ENCODE measurements around the gene PRDM16. TPM values are rescaled to one million over a fixed set of nuclear protein-coding genes. Genes with fewer than 3 reads are reported as not detected.

Gene PRDM16
- polyA plus RNA-seq, 1 donor (not counting 4 experiments of a cell fraction or from before 2014, with no cell fraction given) = 0.05 TPM

- no peak for DNase-seq (ENCODE audit: low read depth, low spot score)
- no peaks in the 10 kb centered on the region for H3K27me3 ChIP-seq (ENCODE audit: control insufficient read depth, extremely low read depth, insufficient read depth, low read length)
- no peaks in the 10 kb centered on the region for H4K20me1 ChIP-seq (ENCODE audit: control insufficient read depth, extremely low read depth, insufficient read depth, low read length)
- FAIRE-seq = no peak
- dilution Hi-C loops (cut with MboI; ENCODE audit: extremely low pct_ligation_motif_present, low sequenced_read_pairs) = no loop called here
- no peak overlapping the region for H3K27ac ChIP-seq (ENCODE audit: control insufficient read depth, insufficient read depth, low read length)
- H3K9me3 ChIP-seq (ENCODE audit: control insufficient read depth, low read depth, low read length) = peaks cover 10% of the 10 kb centered on the region
- H3K4me1 ChIP-seq (ENCODE audit: control insufficient read depth, extremely low read depth, insufficient read depth, low read length) = no peaks in the 10 kb centered on the region
- no peak overlapping the region for H3K4me2 ChIP-seq (ENCODE audit: control insufficient read depth, extremely low read depth, insufficient read depth, low read depth, low read length)
- H2AFZ ChIP-seq (ENCODE audit: control insufficient read depth, low read length) = no peak overlapping the region
- TF ChIP-seq, protein P1, sequence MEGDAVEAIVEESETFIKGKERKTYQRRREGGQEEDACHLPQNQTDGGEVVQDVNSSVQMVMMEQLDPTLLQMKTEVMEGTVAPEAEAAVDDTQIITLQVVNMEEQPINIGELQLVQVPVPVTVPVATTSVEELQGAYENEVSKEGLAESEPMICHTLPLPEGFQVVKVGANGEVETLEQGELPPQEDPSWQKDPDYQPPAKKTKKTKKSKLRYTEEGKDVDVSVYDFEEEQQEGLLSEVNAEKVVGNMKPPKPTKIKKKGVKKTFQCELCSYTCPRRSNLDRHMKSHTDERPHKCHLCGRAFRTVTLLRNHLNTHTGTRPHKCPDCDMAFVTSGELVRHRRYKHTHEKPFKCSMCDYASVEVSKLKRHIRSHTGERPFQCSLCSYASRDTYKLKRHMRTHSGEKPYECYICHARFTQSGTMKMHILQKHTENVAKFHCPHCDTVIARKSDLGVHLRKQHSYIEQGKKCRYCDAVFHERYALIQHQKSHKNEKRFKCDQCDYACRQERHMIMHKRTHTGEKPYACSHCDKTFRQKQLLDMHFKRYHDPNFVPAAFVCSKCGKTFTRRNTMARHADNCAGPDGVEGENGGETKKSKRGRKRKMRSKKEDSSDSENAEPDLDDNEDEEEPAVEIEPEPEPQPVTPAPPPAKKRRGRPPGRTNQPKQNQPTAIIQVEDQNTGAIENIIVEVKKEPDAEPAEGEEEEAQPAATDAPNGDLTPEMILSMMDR (optimal IDR thresholded peaks at IDR 0.05 in 1 of 3, IDR thresholded peaks at IDR 0.05 in 1 of 3, conservative IDR thresholded peaks at IDR 0.05 in 1 of 3; ENCODE audit: extremely low read depth in 1 of 3, insufficient read depth in 2 of 3, low read length in 3 of 3) = no peak
- TF ChIP-seq EZH2 (IDR thresholded peaks at IDR 0.05; ENCODE audit: low read length) = no peak
- H3K36me3 ChIP-seq (ENCODE audit: control insufficient read depth in 2 of 2, extremely low read depth in 1 of 2, insufficient read depth in 2 of 2, low read length in 2 of 2) = no peaks in the 10 kb centered on the region
- no peak overlapping the region for H3K4me3 ChIP-seq (ENCODE audit: control insufficient read depth in 2 of 3, extremely low read depth in 1 of 3, insufficient read depth in 2 of 3, low read depth in 1 of 3, low read length in 3 of 3)
- H3K79me2 ChIP-seq (ENCODE audit: control insufficient read depth, insufficient read depth, low read length) = no peaks in the 10 kb centered on the region
- H3K9me1 ChIP-seq (ENCODE audit: control insufficient read depth, extremely low read depth, insufficient read depth, low read length) = no peaks in the 10 kb centered on the region
- H3K9ac ChIP-seq (ENCODE audit: control insufficient read depth, extremely low read depth, insufficient read depth, low read length) = no peak overlapping the region
Measured at GRCh38 chr1:3331564-3331963, 262.6 kb downstream of the PRDM16 start.

DNA sequence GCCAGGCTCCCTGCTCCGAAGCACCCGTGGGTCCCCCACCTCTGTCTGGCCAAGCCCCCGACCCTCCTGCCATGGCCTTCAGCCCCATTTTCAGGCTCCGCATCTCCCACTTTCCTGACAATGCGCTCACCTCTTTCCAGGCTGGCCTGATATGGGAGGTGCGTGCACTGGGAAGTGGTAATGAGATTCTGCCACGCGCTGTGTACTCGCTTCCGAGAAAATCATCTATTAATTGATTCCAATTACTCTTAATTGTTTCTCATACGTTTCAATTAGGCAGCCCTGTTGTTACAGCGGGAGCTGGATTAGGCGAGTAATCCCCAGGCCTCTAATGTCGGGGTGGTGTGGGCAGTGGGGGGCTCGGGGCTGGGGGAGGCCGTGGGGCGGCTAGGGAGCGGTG lies 263.0 kb downstream of the PRDM16 start:
- no peaks in the 10 kb centered on the region for H3K36me3 ChIP-seq (ENCODE audit: control insufficient read depth in 2 of 2, extremely low read depth in 1 of 2, insufficient read depth in 2 of 2, low read length in 2 of 2)
- H3K4me2 ChIP-seq (ENCODE audit: control insufficient read depth, extremely low read depth, insufficient read depth, low read depth, low read length) = no peak overlapping the region
- no peaks in the 10 kb centered on the region for H3K79me2 ChIP-seq (ENCODE audit: control insufficient read depth, insufficient read depth, low read length)
- DNase-seq (ENCODE audit: low read depth, low spot score) (no peak), FAIRE-seq (no peak)
- no peaks in the 10 kb centered on the region for H3K4me1 ChIP-seq (ENCODE audit: control insufficient read depth, extremely low read depth, insufficient read depth, low read length)
- dilution Hi-C loops (cut with MboI; ENCODE audit: extremely low pct_ligation_motif_present, low sequenced_read_pairs) = no loop called here
- H4K20me1 ChIP-seq (ENCODE audit: control insufficient read depth, extremely low read depth, insufficient read depth, low read length) = no peaks in the 10 kb centered on the region
- H3K27ac ChIP-seq (ENCODE audit: control insufficient read depth, insufficient read depth, low read length) = no peak overlapping the region
- H3K4me3 ChIP-seq (ENCODE audit: control insufficient read depth in 2 of 3, extremely low read depth in 1 of 3, insufficient read depth in 2 of 3, low read depth in 1 of 3, low read length in 3 of 3) = no peak overlapping the region
- no peak overlapping the region for H2AFZ ChIP-seq (ENCODE audit: control insufficient read depth, low read length)
- no peaks in the 10 kb centered on the region for H3K9me1 ChIP-seq (ENCODE audit: control insufficient read depth, extremely low read depth, insufficient read depth, low read length)
- no peak overlapping the region for H3K9ac ChIP-seq (ENCODE audit: control insufficient read depth, extremely low read depth, insufficient read depth, low read length)
- H3K27me3 ChIP-seq (ENCODE audit: control insufficient read depth, extremely low read depth, insufficient read depth, low read length) = no peaks in the 10 kb centered on the region
- peaks cover 15% of the 10 kb centered on the region for H3K9me3 ChIP-seq (ENCODE audit: control insufficient read depth, low read depth, low read length)
- TF ChIP-seq EZH2 (IDR thresholded peaks at IDR 0.05; ENCODE audit: low read length) = no peak
- TF ChIP-seq, protein P1 (optimal IDR thresholded peaks at IDR 0.05 in 1 of 3, IDR thresholded peaks at IDR 0.05 in 1 of 3, conservative IDR thresholded peaks at IDR 0.05 in 1 of 3; ENCODE audit: extremely low read depth in 1 of 3, insufficient read depth in 2 of 3, low read length in 3 of 3) = no peak
